HG02970 (cell line): ENCODE measurements around the gene GNB3.

Source experiments
- ATAC-seq: cut with Tn5 transposase; IDR thresholded peaks from one replicate; pipeline ENCODE4 v1.9.1; 2021; ENCODE audit warnings: mild to moderate bottlenecking, moderate library complexity, moderate number of reproducible peaks; ENCODE audit not compliant: unreplicated experiment, low FRiP score

The GNB3 gene

GRCh38 chr12:6834873-6835272 lies 5.9 kb upstream of the GNB3 start:
- no peak for ATAC-seq

- ATAC-seq: no peak
These were observed 3.9 kb upstream of the GNB3 start for GRCh38 chr12:6836851-6837250.

- ATAC-seq: no peak
These were observed 3.2 kb upstream of the GNB3 start for GRCh38 chr12:6837370-6838060.

GRCh38 chr12:6838854-6839253 lies 1.9 kb upstream of the GNB3 start:
- no peak for ATAC-seq

GRCh38 chr12:6839482-6840201 lies 1.1 kb upstream of the GNB3 start:
- no peak for ATAC-seq

- no peak for ATAC-seq
These were observed 395 bp upstream of the GNB3 start for GRCh38 chr12:6840330-6840729.

- no peak for ATAC-seq
These were observed 1.4 kb downstream of the GNB3 start for GRCh38 chr12:6842075-6842474.

GRCh38 chr12:6843118-6843902 lies 2.6 kb downstream of the GNB3 start:
- no peak for ATAC-seq

GRCh38 chr12:6845395-6845794 lies 4.7 kb downstream of the GNB3 start:
- ATAC-seq: no peak

GRCh38 chr12:6846316-6846869 lies 5.7 kb downstream of the GNB3 start:
- no peak for ATAC-seq

- ATAC-seq: no peak
These were observed 7.0 kb downstream of the GNB3 start for GRCh38 chr12:6847676-6848075.

- ATAC-seq: no peak
These were observed 8.7 kb downstream of the GNB3 start for GRCh38 chr12:6849427-6849826.

GRCh38 chr12:6849976-6850560 lies 9.3 kb downstream of the GNB3 start:
- ATAC-seq: no peak

- no peak for ATAC-seq
These were observed 10.0 kb downstream of the GNB3 start for GRCh38 chr12:6850796-6851152.

GRCh38 chr12:6851153-6851920 lies 10.6 kb downstream of the GNB3 start, which contains the start of gene CDCA3:
TSS of gene CDCA3 (minus strand) at chr12:6851286. CDS start at chr12:6850952, 334 bp downstream.
- ATAC-seq: peak; percentile 48

GRCh38 chr12:6851921-6852650 lies 11.4 kb downstream of the GNB3 start, which contains the start of gene USP5:
TSS of gene USP5 (plus strand) at chr12:6852150. CDS start at chr12:6852180, 30 bp downstream.
- ATAC-seq: peak; percentile 76

- ATAC-seq: no peak
These were observed 12.1 kb downstream of the GNB3 start for GRCh38 chr12:6852651-6853354.

GRCh38 chr12:6853626-6854025 lies 12.9 kb downstream of the GNB3 start:
- no peak for ATAC-seq

GRCh38 chr12:6854036-6854435 lies 13.3 kb downstream of the GNB3 start:
- ATAC-seq: no peak
